Measurements from ENCODE around the gene BRD9.
"Not testable (repeated sequence)": the region's sequence is repeated elsewhere in the genome, so short reads cannot be mapped to it uniquely, and the experiment has no call there.

BRD9 gene

DNA sequence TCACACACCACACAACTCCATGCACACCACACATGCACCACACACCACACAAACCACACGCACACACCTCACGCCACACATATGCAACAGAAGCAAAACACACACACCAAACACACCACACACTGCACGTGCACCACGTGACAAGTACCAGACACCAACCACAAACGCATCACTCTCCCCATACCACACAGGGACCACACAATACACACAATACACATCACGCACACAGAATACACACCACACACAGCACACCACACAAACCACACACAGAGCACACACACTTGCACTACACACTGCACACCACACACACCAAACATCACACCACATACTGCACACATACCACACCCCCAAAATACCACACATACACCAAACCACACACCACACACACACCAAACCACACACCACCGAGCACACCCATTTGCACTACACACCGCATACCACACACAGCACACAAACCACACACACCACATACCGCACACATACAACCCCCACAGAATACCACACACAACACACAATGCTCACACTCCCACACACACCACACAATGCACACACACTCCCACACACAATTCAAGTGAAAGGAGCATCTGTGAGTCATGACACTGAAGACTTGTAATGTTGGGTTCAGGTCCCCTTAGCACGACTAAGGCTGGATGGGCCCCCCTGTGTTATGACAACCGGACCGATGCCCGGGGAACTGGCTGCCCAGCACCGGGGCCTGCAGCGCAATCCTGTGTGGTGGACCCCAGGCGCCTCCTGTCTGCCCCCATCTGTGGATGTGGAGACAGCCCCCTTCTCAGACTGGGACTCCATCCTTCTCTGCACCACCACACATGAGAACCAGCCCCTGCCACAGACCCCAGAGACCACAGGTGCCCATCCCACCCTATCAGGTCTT is 35.8 kb downstream of the BRD9 start:
- no peak for DNase-seq (ENCODE audit: low read depth)

DNA sequence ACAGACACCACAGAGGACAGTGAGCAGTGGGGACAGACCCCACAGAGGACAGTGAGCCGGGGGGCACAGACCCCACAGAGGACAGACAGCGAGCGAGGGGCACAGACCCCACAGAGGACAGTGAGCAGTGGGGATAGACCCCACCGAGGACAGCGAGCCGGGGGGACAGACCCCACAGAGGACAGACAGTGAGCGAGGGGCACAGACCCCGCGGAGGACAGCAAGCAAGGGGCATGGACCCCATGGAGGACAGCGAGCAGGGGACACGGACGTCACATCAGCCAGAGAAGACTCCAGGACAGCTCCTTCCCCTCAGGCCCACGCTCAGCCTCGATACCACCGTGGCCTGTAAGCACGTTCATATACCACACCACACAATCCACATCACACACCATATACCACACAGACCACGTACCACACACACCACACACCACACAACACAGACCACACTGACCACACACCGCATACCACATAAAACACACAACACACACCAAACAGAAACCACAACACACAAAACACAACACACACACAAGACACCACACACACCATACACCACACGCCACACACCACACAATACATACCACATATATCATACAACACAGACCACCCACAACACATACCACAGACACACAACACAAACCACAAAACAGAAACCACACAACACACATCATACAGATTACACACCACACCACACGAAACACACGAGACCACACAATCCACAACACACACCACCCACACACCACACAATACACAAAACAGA is 36.6 kb downstream of the BRD9 start:
- DNase-seq (ENCODE audit: low read depth): no peak

DNA sequence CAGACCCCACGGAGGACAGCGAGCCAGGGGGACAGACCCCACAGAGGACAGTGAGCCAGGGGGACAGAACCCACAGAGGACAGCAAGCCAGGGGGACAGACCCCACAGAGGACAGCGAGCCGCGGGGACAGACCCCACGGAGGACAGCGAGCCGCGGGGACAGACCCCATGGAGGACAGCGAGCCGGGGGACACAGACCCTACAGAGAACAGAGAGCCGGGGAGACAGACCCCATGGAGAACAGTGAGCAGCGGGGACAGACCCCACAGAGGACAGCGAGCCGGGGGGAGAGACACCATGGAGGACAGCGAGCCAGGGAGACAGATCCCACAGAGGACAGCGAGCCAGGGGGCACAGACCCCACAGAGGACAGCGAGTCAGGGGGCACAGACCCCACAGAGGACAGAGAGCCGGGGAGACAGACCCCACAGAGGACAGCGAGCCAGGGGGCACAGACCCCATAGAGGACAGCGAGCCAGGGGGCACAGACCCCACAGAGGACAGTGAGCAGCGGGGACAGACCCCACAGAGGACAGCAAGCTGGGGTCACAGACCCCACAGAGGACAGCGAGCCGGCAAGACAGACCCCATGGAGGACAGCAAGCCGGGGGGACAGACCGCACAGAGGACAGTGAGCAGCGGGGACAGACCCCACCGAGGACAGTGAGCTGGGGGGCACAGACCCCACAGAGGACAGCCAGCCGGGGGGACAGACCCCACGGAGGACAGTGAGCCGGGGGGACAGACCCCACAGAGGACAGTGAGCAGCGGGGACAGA is 37.4 kb downstream of the BRD9 start:
- DNase-seq (ENCODE audit: low read depth): no peak

DNA sequence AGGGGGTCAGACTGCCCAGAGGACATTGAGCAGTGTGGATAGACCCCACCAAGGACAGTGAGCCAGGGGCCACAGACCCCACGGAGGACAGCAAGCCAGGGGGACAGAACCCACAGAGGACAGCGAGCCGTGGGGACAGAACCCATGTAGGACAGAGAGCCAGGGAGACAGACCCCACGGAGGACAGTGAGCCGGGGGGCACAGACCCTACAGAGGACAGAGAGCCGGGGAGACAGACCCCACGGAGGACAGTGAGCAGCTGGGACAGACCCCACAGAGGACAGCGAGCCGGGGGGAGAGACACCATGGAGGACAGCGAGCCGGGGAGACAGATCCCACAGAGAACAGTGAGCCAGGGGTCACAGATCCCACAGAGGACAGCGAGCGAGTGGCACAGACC is 38.4 kb downstream of the BRD9 start:
- no peak for DNase-seq (ENCODE audit: low read depth)

DNA sequence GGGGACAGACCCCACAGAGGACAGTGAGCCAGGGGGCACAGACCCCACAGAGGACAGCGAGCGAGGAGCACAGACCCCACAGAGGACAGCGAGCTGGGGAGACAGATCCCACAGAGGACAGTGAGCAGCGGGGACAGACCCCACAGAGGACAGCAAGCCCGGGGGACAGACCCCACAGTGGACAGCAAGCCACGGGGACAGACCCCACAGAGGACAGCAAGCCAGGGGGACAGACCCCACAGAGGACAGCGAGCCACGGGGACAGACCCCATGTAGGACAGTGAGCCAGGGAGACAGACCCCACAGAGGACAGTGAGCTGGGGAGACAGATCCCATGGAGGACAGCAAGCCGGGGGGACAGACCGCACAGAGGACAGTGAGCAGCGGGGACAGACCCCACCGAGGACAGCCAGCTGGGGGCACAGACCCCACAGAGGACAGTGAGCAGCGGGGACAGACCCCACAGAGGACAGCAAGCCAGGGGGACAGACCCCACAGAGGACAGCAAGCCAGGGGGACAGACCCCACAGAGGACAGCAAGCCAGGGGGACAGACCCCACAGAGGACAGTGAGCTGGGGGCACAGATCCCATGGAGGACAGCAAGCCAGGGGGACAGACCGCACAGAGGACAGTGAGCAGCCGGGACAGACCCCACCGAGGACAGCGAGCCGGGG is 39.0 kb downstream of the BRD9 start:
- DNase-seq (ENCODE audit: low read depth): not testable (repeated sequence)

DNA sequence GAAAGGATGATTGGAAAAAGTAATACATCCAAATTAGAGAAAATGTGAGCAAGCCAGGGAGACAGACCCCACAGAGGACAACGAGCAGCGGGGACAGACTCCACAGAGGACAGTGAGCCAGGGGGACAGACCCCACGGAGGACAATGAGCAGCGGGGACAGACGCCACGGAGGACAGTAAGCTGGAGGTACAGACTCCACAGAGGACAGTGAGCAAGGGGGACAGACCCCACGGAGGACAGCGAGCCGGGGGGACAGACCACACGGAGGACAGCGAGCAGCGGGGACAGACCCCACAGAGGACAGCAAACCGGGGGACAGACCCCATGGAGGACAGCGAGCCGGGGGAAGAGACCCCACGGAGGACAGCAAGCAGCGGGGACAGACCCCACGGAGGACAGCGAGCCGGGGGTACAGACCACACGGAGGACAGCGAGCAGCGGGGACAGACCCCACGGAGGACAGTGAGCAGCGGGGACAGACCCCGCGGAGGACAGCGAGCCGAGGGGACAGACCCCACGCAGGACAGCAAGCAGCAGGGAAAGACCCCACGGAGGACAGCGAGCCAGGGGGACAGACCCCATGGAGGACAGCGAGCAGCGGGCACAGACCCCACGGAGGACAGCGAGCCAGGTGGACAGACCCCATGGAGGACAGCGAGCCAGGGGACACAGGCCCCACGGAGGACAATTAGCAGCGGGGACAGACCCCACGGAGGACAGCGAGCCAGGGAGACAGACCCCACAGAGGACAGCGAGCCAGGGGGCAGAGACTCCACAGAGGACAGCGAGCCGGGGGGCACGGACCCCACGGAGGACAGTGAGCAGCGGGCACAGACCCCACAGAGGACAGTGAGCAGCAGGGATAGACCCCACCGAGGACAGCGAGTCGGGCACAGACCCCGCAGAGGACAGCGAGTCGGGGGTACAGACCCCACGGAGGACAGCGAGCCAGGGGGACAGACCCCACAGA is 39.9 kb downstream of the BRD9 start:
- DNase-seq (ENCODE audit: low read depth): no peak

DNA sequence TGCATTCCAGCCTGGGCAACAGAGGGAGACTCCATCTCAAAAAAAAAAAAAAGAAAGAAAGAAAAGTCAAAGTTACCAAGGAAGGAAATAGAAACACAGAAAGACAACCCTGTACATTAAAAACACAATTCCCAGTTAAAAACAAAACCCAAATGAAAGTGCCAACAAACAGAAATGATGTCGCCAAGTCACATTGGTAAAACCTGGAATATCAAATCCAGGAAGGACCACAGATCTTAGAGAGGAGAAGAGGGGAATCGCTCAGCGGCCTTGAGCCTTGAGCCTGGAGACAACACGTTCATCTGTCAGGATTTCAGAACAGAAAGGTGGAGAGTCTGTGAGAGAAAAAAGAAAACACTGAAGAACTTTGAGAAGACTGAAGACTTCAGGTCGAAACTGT is 40.6 kb downstream of the BRD9 start:
- no peak for DNase-seq (ENCODE audit: low read depth)

DNA sequence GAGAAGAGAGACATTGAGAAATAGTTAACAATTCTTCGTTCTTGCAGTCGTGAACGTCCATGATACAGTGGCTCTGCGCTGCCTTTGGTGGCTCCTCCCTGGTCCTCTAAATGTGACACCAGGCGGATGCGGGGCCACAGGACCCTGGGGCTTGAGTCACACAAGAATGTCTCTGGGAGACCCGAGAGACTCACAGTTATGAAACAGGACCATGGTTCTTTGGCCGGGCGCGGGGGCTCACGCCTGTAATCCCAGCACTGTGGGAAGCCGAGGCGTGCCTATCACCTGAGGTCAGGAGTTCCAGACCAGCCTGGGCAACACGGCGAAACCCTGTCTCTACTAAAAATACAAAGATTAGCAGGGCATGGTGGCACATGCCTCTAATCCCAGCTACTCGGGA is 41.0 kb downstream of the BRD9 start:
- no peak for DNase-seq (ENCODE audit: low read depth)

DNA sequence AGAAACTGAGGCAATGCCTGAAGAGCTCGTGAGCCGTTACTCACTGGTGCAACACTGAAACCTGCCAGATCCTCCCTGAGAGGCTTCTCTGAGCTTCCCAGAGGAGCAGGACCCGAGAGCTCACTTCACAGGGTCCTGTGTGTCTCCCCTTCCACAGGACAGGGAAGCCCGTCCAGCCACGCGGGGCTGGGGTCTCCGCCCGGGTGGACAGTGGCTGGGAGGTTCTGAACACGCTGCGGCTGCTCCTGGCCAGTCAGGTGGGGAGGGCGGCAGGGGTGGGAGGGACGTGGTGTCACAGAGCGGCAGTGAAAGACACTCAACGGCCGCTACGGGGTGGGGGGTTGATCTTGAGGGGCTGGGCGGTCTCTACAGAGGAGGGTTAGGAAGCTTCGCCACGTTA is 41.5 kb downstream of the BRD9 start:
- DNase-seq (ENCODE audit: low read depth): no peak

DNA sequence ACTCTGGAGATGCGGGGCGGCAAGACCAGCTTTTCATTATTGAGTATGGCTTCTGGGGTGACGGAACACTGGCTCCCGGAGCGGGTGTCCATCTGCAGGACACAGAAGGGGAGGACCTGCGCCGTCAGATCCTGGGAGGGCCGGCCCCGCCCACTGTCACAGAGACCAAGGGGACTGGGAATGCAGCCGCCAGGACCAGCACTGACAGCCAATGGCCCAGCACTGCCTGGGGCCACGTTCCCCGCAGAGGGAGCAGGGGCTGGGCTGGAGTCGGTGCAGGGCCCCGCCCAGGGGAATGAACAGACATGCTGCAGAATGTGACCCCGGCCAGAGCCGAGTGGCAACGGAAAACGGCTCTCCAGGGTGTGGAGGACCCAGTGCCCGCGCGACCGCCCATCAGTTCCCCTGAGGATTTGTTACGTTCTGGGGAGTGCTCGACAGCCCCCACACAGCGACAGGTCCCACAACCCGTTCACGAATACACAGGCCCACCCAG is 42.0 kb downstream of the BRD9 start, which contains the start of gene ZDHHC11:
Gene ZDHHC11 (minus strand): TSS at position 476 of the 496 bp plus-strand sequence. CDS start 384 bp downstream, at position 92.
- no peak for DNase-seq (ENCODE audit: low read depth)

DNA sequence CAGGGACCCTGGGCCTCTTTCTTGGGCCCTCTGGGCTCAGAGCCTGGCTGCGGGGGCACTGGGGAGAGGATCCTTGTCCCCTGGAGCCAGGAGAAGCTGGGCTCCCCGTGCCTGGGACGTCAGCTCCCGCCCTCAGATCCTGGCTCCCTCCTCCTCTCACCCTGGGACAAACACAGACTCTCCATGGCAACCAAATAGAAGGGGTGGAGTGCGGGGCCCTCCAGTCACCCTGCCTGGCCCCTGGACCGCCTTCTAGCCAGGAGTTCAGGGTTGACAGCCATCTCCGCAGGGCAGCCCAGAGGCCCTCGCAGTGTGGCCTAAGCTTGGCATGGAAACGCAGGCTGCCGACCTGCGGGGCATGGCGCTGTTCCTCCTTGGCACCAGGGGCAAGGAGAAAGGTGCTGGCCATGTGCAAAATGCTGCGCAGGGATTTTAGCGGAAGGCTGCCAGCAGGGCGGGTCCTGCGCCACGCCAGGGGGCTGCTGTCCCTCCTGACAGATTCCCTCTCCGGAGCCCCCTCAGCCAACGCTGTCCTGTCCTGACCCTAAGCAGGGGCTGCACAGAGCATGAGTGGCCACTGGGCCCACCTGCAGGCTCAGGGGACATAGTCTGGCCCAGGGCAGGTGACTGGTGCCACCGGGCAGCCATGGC is 42.8 kb downstream of the BRD9 start:
- DNase-seq (ENCODE audit: low read depth): no peak

DNA sequence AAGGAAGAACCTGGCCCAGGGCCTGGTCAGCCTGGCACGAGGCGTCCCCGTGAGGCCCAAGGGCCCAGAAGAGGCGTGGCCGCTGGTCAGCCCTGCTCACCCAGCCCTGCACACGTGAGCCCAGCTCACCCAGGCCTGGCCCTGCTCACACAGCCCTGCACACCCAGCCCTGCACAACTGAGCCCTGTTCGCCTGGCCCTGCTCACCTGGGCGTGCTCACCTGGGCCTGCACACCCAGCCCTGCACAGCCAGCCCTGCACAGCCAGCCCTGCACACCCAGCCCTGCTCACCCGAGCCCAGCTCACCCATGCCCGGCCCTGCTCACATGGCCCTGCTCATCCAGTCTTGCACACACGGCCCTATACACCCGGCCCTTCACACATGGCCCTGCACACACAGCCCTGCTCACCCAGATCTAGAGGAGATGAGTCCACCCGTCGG is 43.9 kb downstream of the BRD9 start:
- DNase-seq (ENCODE audit: low read depth): no peak

DNA sequence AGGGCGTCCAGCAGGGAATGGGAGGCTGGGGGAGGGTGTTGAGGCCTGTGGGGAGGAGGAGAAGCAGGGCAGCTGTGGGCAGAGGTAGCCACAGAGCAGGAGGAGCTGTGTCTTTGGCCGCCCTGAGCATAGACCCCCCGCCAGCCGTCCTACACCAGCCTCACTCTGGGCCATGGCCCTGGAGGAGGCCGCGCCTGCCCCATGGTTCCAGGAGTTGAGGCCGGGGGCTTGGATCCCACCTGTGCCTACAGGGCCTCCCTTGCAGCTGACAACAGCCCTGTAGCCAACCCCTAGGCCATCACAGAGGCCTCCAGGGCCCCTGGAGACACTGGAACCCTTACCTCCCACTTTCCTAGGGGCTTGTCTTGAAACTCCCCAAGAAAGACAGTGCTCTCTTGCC is 44.9 kb downstream of the BRD9 start:
- not testable (repeated sequence) for DNase-seq (ENCODE audit: low read depth)

DNA sequence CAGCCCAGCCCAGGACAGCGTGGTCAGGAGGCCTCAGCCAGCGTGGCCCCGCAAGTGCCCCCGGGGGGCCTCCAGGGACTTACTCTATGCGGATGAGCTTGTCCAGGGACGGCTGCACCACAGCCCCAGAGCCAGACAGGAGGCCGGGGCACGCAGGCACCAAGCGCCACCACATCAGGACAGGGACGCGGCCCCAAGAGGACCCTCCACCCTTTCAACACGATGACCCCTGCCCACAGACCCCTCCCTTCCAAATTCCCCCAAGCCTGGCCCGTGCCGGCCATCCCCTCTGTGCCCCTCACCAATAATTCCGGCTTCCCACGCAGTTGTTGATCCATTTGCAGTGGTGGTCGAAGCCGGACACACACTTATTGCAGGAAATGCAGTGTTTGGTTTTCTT is 45.4 kb downstream of the BRD9 start:
- not testable (repeated sequence) for DNase-seq (ENCODE audit: low read depth)

DNA sequence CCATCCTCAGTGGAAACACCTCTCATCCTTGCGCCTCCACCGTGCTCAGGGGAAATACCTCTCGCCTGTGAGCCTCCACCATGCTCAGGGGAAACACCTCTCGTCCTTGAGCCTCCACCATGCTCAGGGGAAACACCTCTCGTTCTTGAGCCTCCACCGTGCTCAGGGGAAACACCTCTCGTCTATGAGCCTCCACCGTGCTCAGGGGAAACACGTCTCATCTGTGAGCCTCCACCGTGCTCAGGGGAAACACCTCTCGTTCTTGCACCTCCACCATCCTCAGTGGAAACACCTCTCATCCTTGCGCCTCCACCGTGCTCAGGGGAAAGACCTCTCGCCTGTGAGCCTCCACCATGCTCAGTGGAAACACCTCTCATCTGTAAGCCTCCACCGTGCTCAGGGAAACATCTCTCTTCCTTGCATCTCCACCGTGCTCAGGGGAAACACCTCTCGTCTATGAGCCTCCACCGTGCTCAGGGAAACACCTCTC is 46.0 kb downstream of the BRD9 start:
- not testable (repeated sequence) for DNase-seq (ENCODE audit: low read depth)

DNA sequence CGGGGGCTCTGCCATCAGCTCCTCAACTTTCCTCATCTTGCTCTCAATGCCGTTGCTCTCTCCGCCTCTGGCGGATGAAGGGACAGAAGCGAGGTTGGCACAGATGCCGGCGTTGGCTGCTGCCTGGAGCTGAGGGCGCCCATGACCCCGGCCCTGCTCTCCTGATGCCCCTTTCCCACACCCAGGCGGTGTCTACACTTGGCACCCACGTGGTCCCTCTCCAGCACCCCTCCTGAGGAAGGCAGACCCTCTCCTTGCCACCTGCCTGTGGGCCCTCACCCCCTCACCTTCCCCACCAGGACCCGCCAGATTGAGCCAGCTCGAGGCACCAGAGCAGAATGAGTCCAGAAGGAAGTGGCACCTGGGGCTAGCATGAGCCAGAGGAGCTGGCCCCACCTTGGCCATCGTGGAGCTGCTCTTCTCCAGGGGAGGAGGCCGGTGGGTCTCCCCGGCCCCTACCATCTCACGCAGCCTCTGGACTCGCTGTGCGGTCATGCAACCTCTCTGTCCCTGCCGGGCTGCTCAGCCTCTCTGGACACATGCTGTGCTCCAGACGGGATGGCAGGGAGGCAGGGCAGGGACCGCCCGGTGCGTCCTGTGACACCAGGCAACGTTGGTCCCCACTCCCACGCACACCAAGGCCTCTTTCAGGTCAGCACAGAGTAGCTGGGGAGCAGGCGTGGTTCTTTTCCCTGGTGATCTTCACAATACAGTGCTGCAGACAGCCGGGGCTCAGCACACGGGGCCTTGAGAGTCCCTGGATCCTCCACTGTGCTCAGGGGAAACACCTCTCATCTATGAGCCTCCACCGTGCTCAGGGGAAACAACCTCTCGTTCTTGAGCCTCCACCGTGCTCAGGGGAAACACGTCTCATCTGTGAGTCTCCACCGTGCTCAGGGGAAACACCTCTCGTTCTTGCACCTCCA is 46.7 kb downstream of the BRD9 start:
- DNase-seq (ENCODE audit: low read depth): not testable (repeated sequence)

DNA sequence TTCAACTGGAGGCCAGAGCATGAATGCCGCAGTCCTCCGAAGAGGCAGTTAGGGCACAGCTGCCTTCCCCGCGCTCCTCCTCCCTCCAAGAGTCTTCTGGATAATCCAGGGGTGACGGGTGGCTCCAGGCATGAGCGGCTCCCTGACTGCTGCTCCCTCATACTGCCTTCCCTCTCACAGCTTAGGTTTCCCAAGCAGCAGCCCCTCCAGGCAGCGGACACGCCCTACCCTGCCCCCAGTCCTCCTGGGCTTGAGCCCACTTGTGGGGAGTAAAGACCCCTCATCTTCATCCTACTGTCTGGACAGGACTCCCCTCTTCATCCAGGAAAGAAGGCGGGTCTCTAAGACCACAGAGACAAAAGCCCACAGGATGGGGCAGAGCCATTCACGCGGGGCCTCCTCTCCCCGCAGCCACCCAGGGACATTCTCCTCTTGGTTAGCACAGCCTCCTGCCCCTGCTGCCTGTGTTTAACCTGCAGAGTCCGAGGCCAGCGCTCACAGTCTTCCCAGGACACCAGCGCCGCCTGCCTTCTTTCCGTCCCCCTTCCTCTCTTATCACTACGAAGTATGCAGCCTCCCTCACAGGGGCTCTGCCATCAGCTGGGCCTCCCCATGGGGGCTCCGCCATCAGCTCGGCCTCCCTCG is 47.4 kb downstream of the BRD9 start:
- not testable (repeated sequence) for DNase-seq (ENCODE audit: low read depth)

DNA sequence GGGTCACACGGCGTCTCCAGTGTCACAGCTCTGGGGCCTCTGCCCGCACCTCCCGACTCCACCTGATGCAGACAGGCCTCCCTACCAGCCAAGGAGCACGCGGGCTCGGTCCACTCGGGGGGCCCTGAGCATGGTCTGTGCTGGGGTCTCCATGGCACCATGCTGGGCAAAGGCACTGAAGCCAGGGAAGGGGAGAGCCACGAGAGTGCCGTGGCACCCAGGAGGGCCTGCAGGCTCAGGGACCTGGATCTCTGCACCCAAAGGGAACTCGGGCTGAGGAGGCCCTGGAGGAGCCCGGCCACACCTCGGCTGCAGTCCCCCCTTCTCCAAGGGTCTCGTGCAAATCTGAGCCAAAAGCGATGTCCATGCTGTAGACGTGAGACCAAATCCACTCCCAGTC is 48.2 kb downstream of the BRD9 start:
- not testable (repeated sequence) for DNase-seq (ENCODE audit: low read depth)
